Measurements from ENCODE around the gene PPP1R11.

DNA sequence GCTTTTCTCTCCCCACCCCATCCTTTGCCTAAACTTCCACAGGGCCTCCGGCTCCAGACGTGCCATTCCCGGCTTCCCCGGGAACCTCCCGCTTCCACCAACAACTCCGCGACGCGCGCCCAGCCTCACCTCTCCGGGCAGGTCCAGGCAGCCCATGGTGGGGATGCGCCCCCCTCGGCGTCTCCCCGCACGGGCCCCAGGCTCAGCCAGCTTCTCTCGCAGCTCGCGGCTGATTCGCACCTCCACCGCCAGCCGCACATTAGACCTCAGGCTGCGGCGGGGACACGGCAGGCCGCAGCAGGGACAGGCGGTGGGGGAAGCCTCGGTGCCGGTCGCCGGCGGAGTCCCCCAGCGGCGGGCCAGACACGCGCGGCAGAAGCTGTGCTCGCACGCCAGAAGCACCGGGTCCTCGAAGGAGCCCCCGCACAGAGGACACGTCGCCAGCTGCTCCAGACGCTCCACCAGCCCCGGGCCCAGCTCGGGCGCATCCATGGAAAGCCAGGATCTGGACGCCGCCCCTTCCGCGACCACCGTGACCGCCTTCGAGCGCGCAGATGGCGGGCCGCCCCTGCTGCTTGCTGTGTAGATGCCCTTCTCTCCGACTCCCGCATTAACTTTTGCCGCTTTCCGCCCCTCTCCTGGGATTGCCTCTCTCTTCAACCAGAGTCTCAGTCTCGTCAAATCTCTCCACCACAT lies 8.2 kb downstream of the PPP1R11 start, which contains the start of gene RNF39:
- TF ChIP-seq, protein P1, sequence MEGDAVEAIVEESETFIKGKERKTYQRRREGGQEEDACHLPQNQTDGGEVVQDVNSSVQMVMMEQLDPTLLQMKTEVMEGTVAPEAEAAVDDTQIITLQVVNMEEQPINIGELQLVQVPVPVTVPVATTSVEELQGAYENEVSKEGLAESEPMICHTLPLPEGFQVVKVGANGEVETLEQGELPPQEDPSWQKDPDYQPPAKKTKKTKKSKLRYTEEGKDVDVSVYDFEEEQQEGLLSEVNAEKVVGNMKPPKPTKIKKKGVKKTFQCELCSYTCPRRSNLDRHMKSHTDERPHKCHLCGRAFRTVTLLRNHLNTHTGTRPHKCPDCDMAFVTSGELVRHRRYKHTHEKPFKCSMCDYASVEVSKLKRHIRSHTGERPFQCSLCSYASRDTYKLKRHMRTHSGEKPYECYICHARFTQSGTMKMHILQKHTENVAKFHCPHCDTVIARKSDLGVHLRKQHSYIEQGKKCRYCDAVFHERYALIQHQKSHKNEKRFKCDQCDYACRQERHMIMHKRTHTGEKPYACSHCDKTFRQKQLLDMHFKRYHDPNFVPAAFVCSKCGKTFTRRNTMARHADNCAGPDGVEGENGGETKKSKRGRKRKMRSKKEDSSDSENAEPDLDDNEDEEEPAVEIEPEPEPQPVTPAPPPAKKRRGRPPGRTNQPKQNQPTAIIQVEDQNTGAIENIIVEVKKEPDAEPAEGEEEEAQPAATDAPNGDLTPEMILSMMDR (conservative IDR thresholded peaks at IDR 0.05; ENCODE audit: low read depth, low read length) = no peak
- no peak for TF ChIP-seq MAZ (IDR thresholded peaks at IDR 0.05; ENCODE audit: borderline replicate concordance, low read depth, low read length)
- no peak for TF ChIP-seq POLR2A (IDR thresholded peaks at IDR 0.05; ENCODE audit: low read depth, low read length)
- no peak for TF ChIP-seq FOS (IDR thresholded peaks at IDR 0.05; ENCODE audit: low read depth, low read length)
- no peak for TF ChIP-seq RAD21 (IDR thresholded peaks at IDR 0.05; ENCODE audit: low read length)
- no peak for TF ChIP-seq MXI1 (IDR thresholded peaks at IDR 0.05; ENCODE audit: borderline replicate concordance, low read depth, low read length)
- no peak for TF ChIP-seq RCOR1 (IDR thresholded peaks at IDR 0.05; ENCODE audit: insufficient replicate concordance, low read length)
- no peak for TF ChIP-seq BHLHE40 (IDR thresholded peaks at IDR 0.05; ENCODE audit: low read depth, low read length)
- TF ChIP-seq CEBPB (IDR thresholded peaks at IDR 0.05; ENCODE audit: low read depth, low read length) = no peak

Measured in IMR-90 (cell line).